ENCODE results near the gene BTBD17. TPM values are rescaled to one million over a fixed set of nuclear protein-coding genes. Genes with fewer than 3 reads are reported as not detected.

BTBD17 gene
- total and polyA plus RNA-seq, 2 of the 8 experiments (the other 6 are each of a cell fraction or from before 2014, with no cell fraction given), result 7.0 to 14.8 TPM

GRCh38 chr17:74361230-74362068, at the start of gene BTBD17 (continued):
- TF ChIP-seq, protein P1, sequence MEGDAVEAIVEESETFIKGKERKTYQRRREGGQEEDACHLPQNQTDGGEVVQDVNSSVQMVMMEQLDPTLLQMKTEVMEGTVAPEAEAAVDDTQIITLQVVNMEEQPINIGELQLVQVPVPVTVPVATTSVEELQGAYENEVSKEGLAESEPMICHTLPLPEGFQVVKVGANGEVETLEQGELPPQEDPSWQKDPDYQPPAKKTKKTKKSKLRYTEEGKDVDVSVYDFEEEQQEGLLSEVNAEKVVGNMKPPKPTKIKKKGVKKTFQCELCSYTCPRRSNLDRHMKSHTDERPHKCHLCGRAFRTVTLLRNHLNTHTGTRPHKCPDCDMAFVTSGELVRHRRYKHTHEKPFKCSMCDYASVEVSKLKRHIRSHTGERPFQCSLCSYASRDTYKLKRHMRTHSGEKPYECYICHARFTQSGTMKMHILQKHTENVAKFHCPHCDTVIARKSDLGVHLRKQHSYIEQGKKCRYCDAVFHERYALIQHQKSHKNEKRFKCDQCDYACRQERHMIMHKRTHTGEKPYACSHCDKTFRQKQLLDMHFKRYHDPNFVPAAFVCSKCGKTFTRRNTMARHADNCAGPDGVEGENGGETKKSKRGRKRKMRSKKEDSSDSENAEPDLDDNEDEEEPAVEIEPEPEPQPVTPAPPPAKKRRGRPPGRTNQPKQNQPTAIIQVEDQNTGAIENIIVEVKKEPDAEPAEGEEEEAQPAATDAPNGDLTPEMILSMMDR (IDR thresholded peaks at IDR 0.05; ENCODE audit: control extremely low read depth in 1 of 3, insufficient read depth in 1 of 3, low read depth in 1 of 3, low read length in 3 of 3), result peak; percentile 82 to 100 (median 93)
- TF ChIP-seq TBP (IDR thresholded peaks at IDR 0.05; ENCODE audit: low read depth, low read length) (peak; percentile 54; the same call in 1 of the 2 replicates), SRF (IDR thresholded peaks at IDR 0.05; ENCODE audit: low read depth, low read length) (0 out of 2 replicates have a peak, but pooled peaks have one; percentile 9), RAD21 (IDR thresholded peaks at IDR 0.05 in 1 of 2, conservative IDR thresholded peaks at IDR 0.05 in 1 of 2; ENCODE audit: low read depth in 2 of 2, low read length in 2 of 2) (peak; percentile 62 to 73), POLR2A (IDR thresholded peaks at IDR 0.05; ENCODE audit: control extremely low read depth in 1 of 2, low read depth in 2 of 2, low read length in 2 of 2) (peak in 1 of 2 experiments; percentile 40; a peak in 1 of 3 replicates), TAF1 (IDR thresholded peaks at IDR 0.05; ENCODE audit: low read depth, low read length) (no peak), PHF8 (conservative IDR thresholded peaks at IDR 0.05; ENCODE audit: low read depth, low read length) (0 out of 2 replicates have a peak, but pooled peaks have one; percentile 19), SIN3A (conservative IDR thresholded peaks at IDR 0.05 in 1 of 2, IDR thresholded peaks at IDR 0.05 in 1 of 2; ENCODE audit: low read depth in 1 of 2, low read length in 2 of 2) (peak; percentile 47 to 54; a peak in 1 of 4 replicates), RBBP5 (IDR thresholded peaks at IDR 0.05; ENCODE audit: borderline replicate concordance, low read depth, low read length) (no peak), HDAC2 (IDR thresholded peaks at IDR 0.05; ENCODE audit: borderline replicate concordance in 1 of 2, low read depth in 2 of 2, low read length in 2 of 2) (0 out of 4 replicates have a peak, but pooled peaks of 1 of the 2 experiments have one; percentile 66), HDAC6 (IDR thresholded peaks at IDR 0.05; ENCODE audit: low read depth, low read length) (no peak), ASH2L (IDR thresholded peaks at IDR 0.05; ENCODE audit: low read length) (peak; percentile 53), ZNF274 (IDR thresholded peaks at IDR 0.05; ENCODE audit: borderline replicate concordance, extremely low read depth, low read length) (no peak), POLR2AphosphoS5 (IDR thresholded peaks at IDR 0.05; ENCODE audit: low read depth, low read length) (0 out of 2 replicates have a peak, but pooled peaks have one; percentile 7), MAX (IDR thresholded peaks at IDR 0.05) (peak; percentile 82), EZH2 (IDR thresholded peaks at IDR 0.05; ENCODE audit: low read depth, low read length, severe bottlenecking) (no peak), KDM4A (IDR thresholded peaks at IDR 0.05; ENCODE audit: low read depth, low read length, severe bottlenecking) (peak; percentile 63)
